Endothelial cell (in vitro differentiated cells): ENCODE data around the gene LYPD6B. TPM values are rescaled to one million over a fixed set of nuclear protein-coding genes. Genes with fewer than 3 reads are reported as not detected.

ENCODE experiments used
- DNase-seq: peaks from one replicate; pipeline ENCODE4 v3.0.0; 2021; ENCODE audit warnings: low spot score
- H3K27ac Mint-ChIP-seq: one replicate; pipeline ENCODE4 v1.8.0; 2021; ENCODE audit warnings: mixed read lengths, inconsistent platforms; ENCODE audit not compliant: unreplicated experiment
- H3K27me3 Mint-ChIP-seq: one replicate; pipeline ENCODE4 v1.8.0; 2021; ENCODE audit warnings: mild to moderate bottlenecking, moderate library complexity, mixed read lengths, inconsistent platforms; ENCODE audit not compliant: unreplicated experiment
- H3K36me3 Mint-ChIP-seq: one replicate; pipeline ENCODE4 v1.8.0; 2021; ENCODE audit warnings: mild to moderate bottlenecking, low read depth, mixed read lengths, inconsistent platforms; ENCODE audit not compliant: unreplicated experiment
- H3K4me1 Mint-ChIP-seq: one replicate; pipeline ENCODE4 v1.8.0; 2021; ENCODE audit warnings: mild to moderate bottlenecking, mixed read lengths, inconsistent platforms; ENCODE audit not compliant: unreplicated experiment
- H3K4me3 Mint-ChIP-seq: one replicate; pipeline ENCODE4 v1.8.0; 2021; ENCODE audit warnings: mild to moderate bottlenecking, mixed read lengths, inconsistent platforms; ENCODE audit not compliant: unreplicated experiment
- H3K9me3 Mint-ChIP-seq: one replicate; pipeline ENCODE4 v1.8.0; 2021; ENCODE audit warnings: mixed read lengths, inconsistent platforms; ENCODE audit not compliant: unreplicated experiment
- total RNA-seq: library from RNA; stranded (reverse); fragmentation: NEBNext Ultra II Directional; extraction: Animal tissue kit (Norgen Biotek cat#: 25700); gene quantifications from one replicate; pipeline ENCODE4 v1.2.1, GENCODE V29; 2021; ENCODE audit not compliant: unreplicated experiment
- TF ChIP-seq, protein P1 (sequence below): fragments of 200-600 bp; sonication (generic); IDR thresholded peaks from one replicate; pipeline ENCODE4 v1.5.0; 2021; ENCODE audit warnings: antibody characterized with exemption; ENCODE audit not compliant: unreplicated experiment

LYPD6B gene
- total RNA-seq, 1 donor from 2014 or later, result 4.8 TPM

DNA sequence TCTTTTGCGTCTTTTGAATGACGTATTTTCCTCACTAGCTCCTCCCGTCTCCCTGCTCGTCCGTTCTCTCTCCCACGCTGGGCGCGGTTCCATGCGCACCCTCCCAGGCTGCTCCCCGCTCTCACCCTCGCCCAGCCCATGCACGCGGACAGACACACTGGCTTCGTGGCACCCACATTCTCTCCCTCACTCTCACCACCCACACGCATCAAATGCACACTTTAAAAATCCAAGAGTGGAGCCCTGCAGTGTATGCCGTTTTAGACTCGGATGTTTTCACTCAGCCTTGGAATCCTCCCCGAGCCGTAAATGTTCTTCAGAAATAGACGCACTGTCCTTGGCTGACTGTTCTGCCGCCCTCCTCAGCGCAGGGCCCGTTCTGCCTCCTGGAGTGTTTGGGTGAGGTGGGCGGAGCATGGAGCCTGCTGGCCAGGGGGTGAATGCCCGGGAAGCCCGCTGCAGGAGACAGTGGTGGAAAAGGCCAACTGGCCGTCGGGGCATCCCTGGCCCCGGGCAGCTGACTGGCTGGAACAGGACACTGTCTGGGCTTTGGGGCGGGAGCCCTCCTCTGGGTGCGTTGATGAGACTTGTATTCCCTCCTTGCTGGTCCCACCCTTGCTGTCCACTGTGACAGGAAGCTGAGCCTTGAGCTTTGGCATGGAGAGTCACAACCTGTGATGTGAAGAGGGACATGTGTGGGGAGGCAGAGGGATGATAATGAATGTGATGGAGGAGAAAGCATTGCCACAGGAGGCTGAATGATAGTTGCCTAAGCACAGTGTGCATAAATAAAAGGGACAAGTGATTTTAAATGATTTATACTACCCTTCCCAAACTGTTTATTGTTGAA is 35.4 kb upstream of the LYPD6B start:
- peaks cover 6% of the 10 kb centered on the region for H3K27me3 Mint-ChIP-seq
- TF ChIP-seq, protein P1, sequence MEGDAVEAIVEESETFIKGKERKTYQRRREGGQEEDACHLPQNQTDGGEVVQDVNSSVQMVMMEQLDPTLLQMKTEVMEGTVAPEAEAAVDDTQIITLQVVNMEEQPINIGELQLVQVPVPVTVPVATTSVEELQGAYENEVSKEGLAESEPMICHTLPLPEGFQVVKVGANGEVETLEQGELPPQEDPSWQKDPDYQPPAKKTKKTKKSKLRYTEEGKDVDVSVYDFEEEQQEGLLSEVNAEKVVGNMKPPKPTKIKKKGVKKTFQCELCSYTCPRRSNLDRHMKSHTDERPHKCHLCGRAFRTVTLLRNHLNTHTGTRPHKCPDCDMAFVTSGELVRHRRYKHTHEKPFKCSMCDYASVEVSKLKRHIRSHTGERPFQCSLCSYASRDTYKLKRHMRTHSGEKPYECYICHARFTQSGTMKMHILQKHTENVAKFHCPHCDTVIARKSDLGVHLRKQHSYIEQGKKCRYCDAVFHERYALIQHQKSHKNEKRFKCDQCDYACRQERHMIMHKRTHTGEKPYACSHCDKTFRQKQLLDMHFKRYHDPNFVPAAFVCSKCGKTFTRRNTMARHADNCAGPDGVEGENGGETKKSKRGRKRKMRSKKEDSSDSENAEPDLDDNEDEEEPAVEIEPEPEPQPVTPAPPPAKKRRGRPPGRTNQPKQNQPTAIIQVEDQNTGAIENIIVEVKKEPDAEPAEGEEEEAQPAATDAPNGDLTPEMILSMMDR, result no peak
- peaks cover 41% of the 10 kb centered on the region for H3K36me3 Mint-ChIP-seq
- peaks cover 1% of the 10 kb centered on the region for H3K4me1 Mint-ChIP-seq
- no peaks in the 10 kb centered on the region for H3K9me3 Mint-ChIP-seq
- no peak for DNase-seq
- H3K27ac Mint-ChIP-seq, result no peak overlapping the region
- peak overlapping the region; percentile 43 for H3K4me3 Mint-ChIP-seq

DNA sequence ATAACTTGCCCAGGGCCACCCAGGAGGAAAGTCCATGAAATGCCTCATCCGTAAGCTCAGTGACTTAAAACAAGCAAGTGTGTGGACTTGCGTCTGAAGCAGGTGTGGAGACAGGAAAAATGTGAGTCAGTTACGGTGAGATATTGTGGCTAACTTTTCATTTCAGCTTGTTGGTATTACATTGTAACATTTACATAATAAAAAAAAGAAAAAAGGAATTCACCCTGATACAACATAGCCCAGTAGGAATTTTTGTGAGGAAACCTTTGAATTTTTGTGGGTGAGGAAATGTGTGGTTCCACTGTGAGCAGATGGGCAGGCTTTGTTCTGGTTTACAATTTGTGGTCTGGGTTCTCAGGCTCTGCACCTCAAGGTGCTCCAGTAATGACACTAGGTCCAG is 33.7 kb upstream of the LYPD6B start:
- DNase-seq, result no peak
- H3K27ac Mint-ChIP-seq, result no peak overlapping the region
- H3K4me1 Mint-ChIP-seq, result no peaks in the 10 kb centered on the region
- H3K36me3 Mint-ChIP-seq, result peaks cover 49% of the 10 kb centered on the region
- no peak overlapping the region for H3K4me3 Mint-ChIP-seq
- TF ChIP-seq, protein P1, result no peak
- peaks cover 6% of the 10 kb centered on the region for H3K27me3 Mint-ChIP-seq
- no peaks in the 10 kb centered on the region for H3K9me3 Mint-ChIP-seq

DNA sequence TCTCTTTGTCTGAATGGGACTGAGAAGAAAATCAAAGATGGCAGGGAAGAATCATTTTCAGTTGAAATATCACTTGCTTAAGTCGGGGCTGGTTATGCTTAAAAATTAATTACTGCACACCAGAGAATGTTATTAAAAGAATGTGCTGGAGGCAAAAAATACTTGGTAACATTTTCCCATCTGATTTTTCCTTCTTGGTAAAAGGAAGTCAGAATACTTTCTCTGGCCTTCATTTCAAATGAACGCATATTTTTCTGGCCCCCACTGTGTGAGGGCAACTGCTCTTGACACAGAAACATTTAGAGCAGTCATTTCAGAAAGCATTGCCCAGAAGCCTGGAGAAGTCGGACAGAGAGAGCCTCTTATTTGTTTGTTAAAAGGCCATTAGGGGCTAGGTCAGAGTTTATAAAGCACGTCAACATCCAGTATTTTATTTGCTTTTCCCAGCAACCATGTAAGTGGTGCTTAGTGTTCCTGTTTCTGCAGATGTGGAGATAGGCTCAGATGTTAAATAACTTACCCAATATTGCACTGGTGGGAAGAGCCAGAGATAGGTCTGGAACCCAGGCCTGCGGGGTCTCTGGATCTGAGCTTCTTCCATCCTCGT is 32.9 kb upstream of the LYPD6B start:
- Mint-ChIP-seq H3K4me1 (no peaks in the 10 kb centered on the region), H3K9me3 (no peaks in the 10 kb centered on the region), H3K4me3 (no peak overlapping the region), H3K36me3 (peaks cover 46% of the 10 kb centered on the region), H3K27me3 (peaks cover 6% of the 10 kb centered on the region), H3K27ac (no peak overlapping the region)
- TF ChIP-seq, protein P1, result no peak
- no peak for DNase-seq

DNA sequence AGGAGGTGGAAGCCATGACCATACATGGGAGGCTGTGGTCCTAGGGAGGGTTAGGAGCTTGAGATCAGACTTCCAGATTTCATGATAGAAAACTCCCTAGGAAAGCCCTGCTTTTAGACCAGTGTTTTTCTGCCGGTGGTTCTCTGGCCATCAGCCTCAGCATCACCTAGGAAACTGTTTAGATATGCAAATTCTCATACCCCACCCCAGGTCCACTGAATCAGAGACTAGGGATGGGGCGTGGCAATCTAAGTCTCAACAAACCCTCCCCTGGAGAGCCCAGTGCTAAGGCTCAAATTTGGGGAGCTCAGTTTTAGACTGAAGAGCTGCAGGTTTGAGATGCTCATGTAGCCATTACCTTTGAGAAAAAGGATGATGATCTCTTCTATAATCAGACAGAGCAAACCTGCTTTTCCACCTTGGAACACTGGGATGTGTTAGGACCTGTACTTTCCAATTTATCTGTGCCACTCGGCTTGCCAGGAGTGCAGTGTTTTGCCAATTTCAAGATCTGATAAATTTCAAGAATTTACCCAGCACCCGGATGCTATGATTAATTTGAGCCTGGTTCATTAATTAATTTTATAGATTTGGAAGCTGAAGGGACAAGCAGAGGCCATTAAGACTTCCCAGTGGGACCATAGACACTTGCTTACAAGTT is 31.5 kb upstream of the LYPD6B start:
- Mint-ChIP-seq H3K4me3 (no peak overlapping the region), H3K4me1 (no peaks in the 10 kb centered on the region), H3K9me3 (no peaks in the 10 kb centered on the region), H3K27me3 (peaks cover 6% of the 10 kb centered on the region), H3K27ac (no peak overlapping the region), H3K36me3 (peaks cover 47% of the 10 kb centered on the region)
- no peak for DNase-seq
- TF ChIP-seq, protein P1, result no peak
